Immature natural killer cell (primary cell): Measurements from ENCODE around the gene SREBF1. TPM values are rescaled to one million over a fixed set of nuclear protein-coding genes. Genes with fewer than 3 reads are reported as not detected.
A peak's percentile ranks its signal among the peaks of the same experiment; 100 is the strongest.

Source experiments
- DNase-seq, 3 donors: peaks; one replicate each; pipeline ENCODE4 v3.0.0; 2022; ENCODE audit warnings: mixed read lengths in 1 of 3
- H3K27ac Mint-ChIP-seq, 6 donors: one replicate each; pipeline ENCODE4 v1.8.0; 2020; ENCODE audit warnings: mixed read lengths in 6 of 6, mild to moderate bottlenecking in 5 of 6, inconsistent platforms in 4 of 6, moderate library complexity in 3 of 6
- H3K27me3 Mint-ChIP-seq, 3 donors: one replicate each; pipeline ENCODE4 v1.8.0; 2020 to 2021; ENCODE audit warnings: low read depth in 3 of 3, mild to moderate bottlenecking in 3 of 3, mixed read lengths in 3 of 3, moderate library complexity in 3 of 3, inconsistent platforms in 1 of 3
- H3K36me3 Mint-ChIP-seq, 3 donors: one replicate each; pipeline ENCODE4 v1.8.0; 2020; ENCODE audit warnings: mixed read lengths in 3 of 3, inconsistent platforms in 2 of 3, mild to moderate bottlenecking in 2 of 3
- H3K4me1 Mint-ChIP-seq, 2 donors: one replicate each; pipeline ENCODE4 v1.8.0; 2020; ENCODE audit warnings: inconsistent platforms in 2 of 2, mild to moderate bottlenecking in 2 of 2, mixed read lengths in 2 of 2, moderate library complexity in 1 of 2
- H3K4me3 Mint-ChIP-seq, 5 donors: one replicate each; pipeline ENCODE4 v1.8.0; 2020; ENCODE audit warnings: mild to moderate bottlenecking in 5 of 5, mixed read lengths in 5 of 5, inconsistent platforms in 3 of 5, moderate library complexity in 3 of 5
- H3K9me3 Mint-ChIP-seq, 6 donors: one replicate each; pipeline ENCODE4 v1.8.0; 2020; ENCODE audit warnings: mild to moderate bottlenecking in 6 of 6, mixed read lengths in 6 of 6, inconsistent platforms in 4 of 6, moderate library complexity in 3 of 6
- polyA plus RNA-seq, 3 donors: library from polyadenylated mRNA; unstranded; fragments of 300-500 nt; fragmentation: Illumina TruSeq; gene quantifications; one replicate each; pipeline ENCODE4 v1.2.3, GENCODE V29; 2021

The SREBF1 gene
- polyA plus RNA-seq, 3 donors from 2014 or later: 2.9 to 13.4 (median 4.4) TPM

GRCh38 chr17:17842111-17842876 is 5.5 kb upstream of the SREBF1 start:
- Mint-ChIP-seq H3K36me3 (no peaks in the 10 kb centered on the region), H3K9me3 (no peaks in the 10 kb centered on the region), H3K4me3 (no peak overlapping the region), H3K27me3 (peaks cover 4 to 12% (median 4%) of the 10 kb centered on the region in 3 donors), H3K27ac (peak overlapping the region in 4 of 6 donors; percentile 35 to 66 (median 46)), H3K4me1 (peaks cover 21 to 35% of the 10 kb centered on the region in 2 donors)
- DNase-seq: no peak

- no peak for DNase-seq
- H3K27ac Mint-ChIP-seq: peak overlapping the region in 5 of 6 donors; percentile 51 to 94 (median 84)
- H3K36me3 Mint-ChIP-seq: no peaks in the 10 kb centered on the region
- H3K9me3 Mint-ChIP-seq: no peaks in the 10 kb centered on the region
- peaks cover 24 to 38% of the 10 kb centered on the region in 2 donors for H3K4me1 Mint-ChIP-seq
- H3K27me3 Mint-ChIP-seq: peaks cover 6 to 17% (median 7%) of the 10 kb centered on the region in 3 donors
- H3K4me3 Mint-ChIP-seq: no peak overlapping the region
These were observed 4.8 kb upstream of the SREBF1 start for GRCh38 chr17:17841601-17842025.

- Mint-ChIP-seq H3K27ac (peak overlapping the region; percentile 61 to 94 (median 85)), H3K9me3 (no peaks in the 10 kb centered on the region), H3K27me3 (peaks cover 9 to 20% (median 9%) of the 10 kb centered on the region in 3 donors), H3K36me3 (no peaks in the 10 kb centered on the region), H3K4me1 (peaks cover 26 to 34% of the 10 kb centered on the region in 2 donors), H3K4me3 (peak overlapping the region; percentile 47 to 77 (median 65))
- no peak for DNase-seq
These were observed 4.2 kb upstream of the SREBF1 start for GRCh38 chr17:17840751-17841591.

- no peaks in the 10 kb centered on the region for H3K9me3 Mint-ChIP-seq
- peak; percentile 82 for DNase-seq
- H3K27ac Mint-ChIP-seq: peak overlapping the region; percentile 81 to 95 (median 88)
- peak overlapping the region; percentile 76 to 81 (median 79) for H3K4me3 Mint-ChIP-seq
- peaks cover 31 to 44% of the 10 kb centered on the region in 2 donors for H3K4me1 Mint-ChIP-seq
- H3K27me3 Mint-ChIP-seq: peaks cover 16 to 26% (median 16%) of the 10 kb centered on the region in 3 donors
- no peaks in the 10 kb centered on the region for H3K36me3 Mint-ChIP-seq
These were observed 3.3 kb upstream of the SREBF1 start for GRCh38 chr17:17839791-17840707.

DNA sequence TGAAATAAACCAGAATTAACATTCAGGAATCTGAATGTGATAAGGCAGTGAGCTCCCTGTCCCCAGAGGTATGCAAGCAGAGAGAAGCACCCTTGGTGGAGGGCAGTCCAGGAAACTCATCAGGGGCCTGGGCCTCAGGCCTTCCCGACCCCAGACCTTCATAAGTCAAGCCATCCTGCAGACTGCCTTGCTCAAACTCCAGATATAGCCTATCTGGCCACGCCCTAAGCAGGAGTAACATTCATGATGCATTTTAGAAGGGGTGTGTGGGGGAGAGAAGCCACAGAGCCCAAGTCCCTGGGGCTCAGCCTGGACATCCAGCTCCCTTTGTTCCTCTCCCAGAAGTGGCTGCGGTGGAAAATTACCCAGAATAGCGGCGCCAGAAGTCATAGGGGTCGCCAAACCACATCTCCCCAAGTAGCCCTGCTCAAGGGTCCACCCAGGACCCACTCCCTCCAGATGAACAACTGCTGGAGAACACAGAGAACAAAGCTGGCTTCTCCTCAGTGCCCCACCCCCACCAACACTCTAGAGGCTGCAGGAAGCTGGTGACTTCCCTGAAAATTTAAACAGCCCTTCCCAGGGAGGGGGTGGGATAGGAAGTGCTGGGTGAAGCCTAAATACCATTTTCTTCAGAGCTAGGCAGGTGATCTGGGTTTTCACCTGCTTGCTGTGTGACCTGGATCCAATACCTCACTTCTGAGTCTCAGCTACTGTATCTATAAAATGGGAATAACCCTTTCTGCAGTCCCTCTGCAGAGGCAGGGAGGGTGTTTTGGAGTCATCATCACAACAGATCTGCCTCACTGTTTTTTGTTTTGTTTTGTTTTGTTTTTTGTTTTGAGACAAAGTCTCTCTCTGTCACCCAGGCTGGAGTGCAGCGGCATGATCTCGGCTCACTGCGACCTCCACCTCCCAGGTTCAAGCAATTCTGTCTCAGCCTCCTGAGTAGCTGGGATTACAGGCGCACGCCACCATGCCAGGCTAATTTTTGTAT is 1.5 kb upstream of the SREBF1 start:
- Mint-ChIP-seq H3K27me3 (peaks cover 22 to 33% (median 24%) of the 10 kb centered on the region in 3 donors), H3K9me3 (no peaks in the 10 kb centered on the region), H3K36me3 (no peaks in the 10 kb centered on the region), H3K27ac (peak overlapping the region; percentile 84 to 95 (median 93)), H3K4me1 (peaks cover 46 to 58% of the 10 kb centered on the region in 2 donors), H3K4me3 (peak overlapping the region; percentile 48 to 88 (median 85))
- DNase-seq: no peak

DNA sequence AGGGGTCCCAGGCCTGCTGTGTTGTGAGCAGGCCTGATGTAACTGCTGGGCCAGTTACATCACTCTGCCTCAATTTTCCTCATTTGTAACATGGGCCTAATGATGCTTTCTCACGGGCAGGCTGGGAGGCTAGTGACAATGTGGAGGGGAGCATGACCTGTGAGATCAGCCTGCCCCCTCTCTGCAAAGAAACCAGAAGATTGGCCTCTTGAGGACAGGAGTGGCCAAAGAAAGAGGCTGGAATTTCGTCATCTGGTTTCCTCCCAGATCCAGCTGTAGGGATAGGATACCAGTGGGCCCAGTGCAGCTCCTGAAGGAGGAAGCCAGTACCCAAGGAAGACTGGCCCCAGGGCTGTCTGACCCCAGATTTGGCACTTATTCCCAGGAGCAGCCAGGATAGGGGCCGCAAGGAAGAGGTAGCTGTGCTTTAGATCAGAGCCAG is 615 bp upstream of the SREBF1 start:
- peak overlapping the region; percentile 76 to 95 (median 94) for H3K27ac Mint-ChIP-seq
- H3K36me3 Mint-ChIP-seq: peaks cover 0 to under 1% (median 0%) of the 10 kb centered on the region in 3 donors
- peaks cover 22 to 33% (median 24%) of the 10 kb centered on the region in 3 donors for H3K27me3 Mint-ChIP-seq
- H3K9me3 Mint-ChIP-seq: no peaks in the 10 kb centered on the region
- no peak for DNase-seq
- H3K4me1 Mint-ChIP-seq: peaks cover 46 to 58% of the 10 kb centered on the region in 2 donors
- H3K4me3 Mint-ChIP-seq: peak overlapping the region; percentile 85 to 90 (median 87)

GRCh38 chr17:17836250-17836817 is 452 bp downstream of the SREBF1 start:
- H3K36me3 Mint-ChIP-seq: peaks cover 0 to 3% (median 0%) of the 10 kb centered on the region in 3 donors
- no peaks in the 10 kb centered on the region for H3K9me3 Mint-ChIP-seq
- peaks cover 22 to 36% (median 24%) of the 10 kb centered on the region in 3 donors for H3K27me3 Mint-ChIP-seq
- peak; percentile 96 to 97 (median 97) for DNase-seq
- peaks cover 46 to 57% of the 10 kb centered on the region in 2 donors for H3K4me1 Mint-ChIP-seq
- peak overlapping the region; percentile 75 to 90 (median 87) for H3K4me3 Mint-ChIP-seq
- peak overlapping the region; percentile 93 to 96 (median 95) for H3K27ac Mint-ChIP-seq

DNA sequence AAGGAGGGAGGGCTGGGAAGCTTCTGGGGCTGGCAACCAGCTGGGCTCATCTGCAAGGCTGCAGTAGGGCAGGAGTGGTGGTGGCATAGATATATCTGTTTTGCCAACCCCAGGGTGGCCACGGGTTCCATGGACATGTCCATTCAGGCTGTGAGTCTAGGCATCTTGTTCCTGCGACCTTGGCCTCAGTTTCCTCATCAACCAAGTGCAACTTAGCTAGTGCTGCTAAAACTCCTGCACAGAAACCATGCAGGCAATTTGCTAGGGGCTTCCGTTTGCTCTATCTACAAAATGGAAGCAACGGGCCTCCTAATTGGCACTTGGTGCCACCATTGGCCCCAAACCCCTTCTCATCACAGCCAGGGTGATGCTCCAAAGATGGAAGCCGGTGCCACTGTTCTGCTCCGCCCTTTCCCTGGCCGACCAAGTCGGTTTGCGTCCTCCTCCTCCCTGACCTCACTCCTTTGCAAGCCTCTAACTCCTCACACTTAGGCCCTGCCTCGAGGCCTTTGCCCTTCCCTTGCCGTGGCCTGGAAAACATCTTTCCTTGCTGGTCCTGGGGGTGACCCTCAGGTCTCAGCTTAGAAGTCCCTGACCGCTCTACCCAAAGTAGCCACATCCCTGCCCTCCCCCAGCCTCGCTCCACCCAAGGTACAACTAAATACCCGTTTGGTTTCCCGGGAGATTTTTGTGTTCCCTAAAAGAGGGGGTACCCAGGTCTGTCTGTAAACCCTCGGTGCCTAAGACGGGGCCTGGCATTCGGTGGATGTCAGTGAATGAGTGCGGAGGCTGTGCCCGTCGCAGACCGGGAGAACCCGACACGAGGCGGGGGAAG is 1.2 kb downstream of the SREBF1 start:
- Mint-ChIP-seq H3K4me1 (peaks cover 39 to 52% of the 10 kb centered on the region in 2 donors), H3K4me3 (peak overlapping the region; percentile 75 to 90 (median 87)), H3K27me3 (peaks cover 22 to 36% (median 24%) of the 10 kb centered on the region in 3 donors), H3K9me3 (no peaks in the 10 kb centered on the region), H3K36me3 (peaks cover 0 to 3% (median 0%) of the 10 kb centered on the region in 3 donors), H3K27ac (peak overlapping the region; percentile 89 to 96 (median 95))
- DNase-seq: no peak

DNA sequence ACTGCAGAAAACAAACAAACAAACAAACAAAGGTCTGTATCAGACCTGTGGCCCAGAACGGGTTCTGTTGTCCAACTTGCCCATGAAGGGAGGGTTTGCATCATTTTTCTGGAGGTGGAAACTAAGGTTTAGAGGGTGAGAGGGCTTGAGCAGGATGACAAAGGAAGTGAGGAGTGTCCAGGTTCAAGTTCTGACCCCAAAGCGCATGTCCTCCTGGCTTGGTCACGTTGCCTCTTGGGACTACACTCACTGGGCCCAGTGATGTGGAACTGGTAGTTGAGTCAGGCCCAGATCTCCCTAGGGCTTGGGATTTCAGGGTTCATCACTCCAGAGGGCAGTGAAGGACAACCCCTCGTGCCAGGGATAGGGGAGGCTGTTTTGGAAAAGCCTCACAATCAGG is 1.8 kb downstream of the SREBF1 start:
- Mint-ChIP-seq H3K9me3 (no peaks in the 10 kb centered on the region), H3K4me3 (peak overlapping the region; percentile 7 to 88 (median 62)), H3K36me3 (peaks cover 0 to 3% (median 0%) of the 10 kb centered on the region in 3 donors), H3K4me1 (peaks cover 39 to 52% of the 10 kb centered on the region in 2 donors), H3K27me3 (peaks cover 22 to 36% (median 24%) of the 10 kb centered on the region in 3 donors), H3K27ac (peak overlapping the region; percentile 1 to 96 (median 90))
- DNase-seq: no peak

DNA sequence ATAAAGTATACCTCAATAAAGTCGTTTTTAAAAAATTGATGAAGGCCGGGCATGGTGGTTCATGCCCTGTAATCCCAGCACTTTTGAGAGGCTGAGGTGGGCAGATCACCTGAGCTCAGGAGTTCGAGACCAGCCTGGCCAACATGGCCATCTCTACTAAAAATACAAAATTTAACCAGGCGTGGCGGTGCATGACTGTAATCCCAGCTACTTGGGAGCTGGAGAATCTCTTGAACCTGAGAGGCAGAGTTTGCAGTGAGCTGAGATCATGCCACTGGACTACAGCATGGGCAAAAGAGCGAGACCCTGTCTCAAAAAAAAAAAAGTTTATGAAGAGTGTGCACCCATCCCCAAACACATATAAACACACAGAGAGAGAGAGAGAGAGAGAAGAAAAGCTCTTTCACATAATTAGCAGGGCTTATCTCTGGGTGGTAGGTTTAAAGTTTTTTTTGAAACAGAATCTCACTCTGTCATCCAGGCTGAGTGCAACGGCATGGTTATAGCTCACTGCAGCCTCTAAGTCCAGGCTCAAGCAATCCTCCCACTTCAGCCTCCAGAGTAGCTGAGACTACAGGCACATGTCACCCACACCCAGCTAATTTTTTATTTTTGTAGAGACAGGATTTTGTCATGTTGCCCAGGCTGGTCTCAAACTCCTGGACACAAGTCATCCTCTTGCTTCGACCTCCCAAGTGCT is 3.0 kb downstream of the SREBF1 start:
- peaks cover 0 to 3% (median 0%) of the 10 kb centered on the region in 3 donors for H3K36me3 Mint-ChIP-seq
- H3K4me3 Mint-ChIP-seq: peak overlapping the region in 1 of 5 donors; percentile 6
- no peaks in the 10 kb centered on the region for H3K9me3 Mint-ChIP-seq
- no peak for DNase-seq
- H3K4me1 Mint-ChIP-seq: peaks cover 30 to 44% of the 10 kb centered on the region in 2 donors
- H3K27ac Mint-ChIP-seq: peak overlapping the region in 5 of 6 donors; percentile 35 to 96 (median 90)
- peaks cover 19 to 32% (median 22%) of the 10 kb centered on the region in 3 donors for H3K27me3 Mint-ChIP-seq
